ENCODE measurements around the gene INS.

INS gene

GRCh38 chr11:2164081-2164480, 3.1 kb upstream of the INS start:
- H3K36me3 ChIP-seq (ENCODE audit: control insufficient read depth, insufficient read depth, low read length): no peaks in the 10 kb centered on the region
- no CpG with 5 or more reads among the region's 22 CpGs for WGBS (ENCODE audit: insufficient coverage, insufficient read length)

GRCh38 chr11:2163428-2163978, 2.5 kb upstream of the INS start:
- DNase-seq (ENCODE audit: low read depth, low spot score): no peak
- WGBS (ENCODE audit: insufficient coverage, insufficient read length): no CpG with 5 or more reads among the region's 12 CpGs
- H3K4me3 ChIP-seq (ENCODE audit: low read length): no peak overlapping the region
- H3K4me1 ChIP-seq (ENCODE audit: control insufficient read depth, insufficient read depth, low read length): 0 out of 2 replicates have a peak, but pooled peaks cover 1% of the 10 kb centered on the region
- no peaks in the 10 kb centered on the region for H3K36me3 ChIP-seq (ENCODE audit: control insufficient read depth, insufficient read depth, low read length)
- no peak overlapping the region for H3K27ac ChIP-seq (ENCODE audit: low read length)
- H3K27me3 ChIP-seq (ENCODE audit: control insufficient read depth, insufficient read depth, low read length): no peaks in the 10 kb centered on the region
- no peaks in the 10 kb centered on the region for H3K9me3 ChIP-seq (ENCODE audit: control insufficient read depth, insufficient read depth, low read length)

More at GRCh38 chr11:2164081-2164480, 3.1 kb upstream of the INS start:
- Histone ChIP-seq H3K9me3 (ENCODE audit: control insufficient read depth, insufficient read depth, low read length) (no peaks in the 10 kb centered on the region), H3K27me3 (ENCODE audit: control insufficient read depth, insufficient read depth, low read length) (no peaks in the 10 kb centered on the region), H3K4me3 (ENCODE audit: low read length) (no peak overlapping the region), H3K4me1 (ENCODE audit: control insufficient read depth, insufficient read depth, low read length) (0 out of 2 replicates have a peak, but pooled peaks cover 1% of the 10 kb centered on the region), H3K27ac (ENCODE audit: low read length) (no peak overlapping the region)
- DNase-seq (ENCODE audit: low read depth, low spot score): no peak

DNA sequence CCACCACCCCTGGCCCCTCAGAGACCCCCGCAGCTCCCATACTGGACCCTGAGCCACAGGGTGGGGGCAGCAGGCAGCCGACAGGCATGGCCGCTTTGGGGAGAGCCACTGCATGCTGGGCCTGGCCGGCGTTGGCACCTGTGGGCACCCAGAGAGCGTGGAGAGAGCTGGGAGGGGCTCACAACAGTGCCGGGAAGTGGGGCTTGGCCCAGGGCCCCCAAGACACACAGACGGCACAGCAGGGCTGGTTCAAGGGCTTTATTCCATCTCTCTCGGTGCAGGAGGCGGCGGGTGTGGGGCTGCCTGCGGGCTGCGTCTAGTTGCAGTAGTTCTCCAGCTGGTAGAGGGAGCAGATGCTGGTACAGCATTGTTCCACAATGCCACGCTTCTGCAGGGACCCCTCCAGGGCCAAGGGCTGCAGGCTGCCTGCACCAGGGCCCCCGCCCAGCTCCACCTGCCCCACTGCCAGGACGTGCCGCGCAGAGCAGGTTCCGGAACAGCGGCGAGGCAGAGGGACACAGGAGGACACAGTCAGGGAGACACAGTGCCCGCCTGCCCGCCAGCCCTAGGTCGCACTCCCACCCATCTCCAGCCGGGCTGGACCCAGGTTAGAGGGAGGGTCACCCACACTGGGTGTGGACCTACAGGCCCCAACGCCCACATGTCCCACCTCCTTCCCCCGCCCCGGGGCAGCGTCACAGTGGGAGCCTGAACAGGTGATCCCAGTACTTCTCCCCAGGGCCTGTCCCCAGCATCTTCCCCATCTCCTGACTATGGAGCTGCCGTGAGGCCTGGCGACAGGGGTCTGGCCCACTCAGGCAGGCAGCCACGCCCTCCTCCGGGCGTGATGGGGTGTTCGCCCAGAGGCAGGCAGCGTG, 1.2 kb downstream of the INS start:
- Histone ChIP-seq H3K27me3 (ENCODE audit: control insufficient read depth, insufficient read depth, low read length) (no peaks in the 10 kb centered on the region), H3K9me3 (ENCODE audit: control insufficient read depth, insufficient read depth, low read length) (no peaks in the 10 kb centered on the region), H3K4me3 (ENCODE audit: low read length) (no peak overlapping the region), H3K36me3 (ENCODE audit: control insufficient read depth, insufficient read depth, low read length) (no peaks in the 10 kb centered on the region), H3K4me1 (ENCODE audit: control insufficient read depth, insufficient read depth, low read length) (no peaks in the 10 kb centered on the region), H3K27ac (ENCODE audit: low read length) (no peak overlapping the region)
- DNase-seq (ENCODE audit: low read depth, low spot score): no peak
- WGBS (ENCODE audit: insufficient coverage, insufficient read length): no CpG with 5 or more reads among the region's 36 CpGs

DNA sequence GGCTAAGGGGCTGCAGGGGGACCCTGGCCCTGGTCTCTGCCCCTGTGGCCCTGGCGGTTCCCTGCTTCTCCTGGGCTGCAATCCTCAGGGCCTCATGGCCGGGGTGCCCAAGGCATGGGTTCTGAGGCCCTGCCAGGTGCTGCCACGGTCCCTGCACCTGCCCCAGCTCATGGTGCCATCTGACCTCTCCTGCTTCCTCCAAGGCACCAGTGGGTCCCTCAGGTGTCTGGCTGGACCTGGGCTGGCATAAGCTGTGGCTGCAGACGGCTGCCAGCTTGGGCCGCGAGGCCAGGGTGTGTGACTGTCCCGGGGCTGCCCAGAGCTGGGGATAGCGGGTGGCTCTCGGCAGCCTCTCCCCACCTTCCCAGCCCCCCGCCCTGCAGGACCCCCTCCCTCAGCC, 2.0 kb downstream of the INS start:
- DNase-seq (ENCODE audit: low read depth, low spot score): no peak
- H3K4me1 ChIP-seq (ENCODE audit: control insufficient read depth, insufficient read depth, low read length): no peaks in the 10 kb centered on the region
- H3K27me3 ChIP-seq (ENCODE audit: control insufficient read depth, insufficient read depth, low read length): no peaks in the 10 kb centered on the region
- H3K36me3 ChIP-seq (ENCODE audit: control insufficient read depth, insufficient read depth, low read length): no peaks in the 10 kb centered on the region
- H3K4me3 ChIP-seq (ENCODE audit: low read length): no peak overlapping the region
- H3K27ac ChIP-seq (ENCODE audit: low read length): no peak overlapping the region
- whole genome bisulfite sequencing (ENCODE audit: insufficient coverage, insufficient read length): no CpG with 5 or more reads among the region's 10 CpGs
- no peaks in the 10 kb centered on the region for H3K9me3 ChIP-seq (ENCODE audit: control insufficient read depth, insufficient read depth, low read length)

DNA sequence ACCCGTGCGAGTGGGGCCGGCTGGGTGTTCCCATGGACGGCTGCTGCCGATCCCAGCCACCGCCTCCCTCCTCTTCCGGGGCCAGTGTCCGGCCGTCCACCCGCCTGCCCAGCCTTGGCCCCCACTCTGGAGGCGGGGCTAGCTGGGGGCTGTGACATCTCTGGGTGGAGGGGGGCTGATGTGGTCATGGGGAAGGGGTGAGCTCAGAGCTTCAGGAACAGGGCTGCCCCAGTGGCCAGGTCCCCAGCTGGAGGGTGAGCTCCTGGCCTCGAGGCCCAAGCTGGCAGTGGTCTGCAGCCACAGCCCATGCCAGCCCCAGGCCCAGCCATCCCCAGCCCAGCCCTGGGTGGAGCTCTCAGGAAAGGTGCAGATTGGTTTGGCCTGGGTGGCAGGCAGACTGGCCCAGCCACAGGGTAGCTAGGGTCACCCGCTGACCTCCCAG, 2.7 kb downstream of the INS start:
- H3K4me3 ChIP-seq (ENCODE audit: low read length): no peak overlapping the region
- H3K27ac ChIP-seq (ENCODE audit: low read length): no peak overlapping the region
- no peak for DNase-seq (ENCODE audit: low read depth, low spot score)
- H3K9me3 ChIP-seq (ENCODE audit: control insufficient read depth, insufficient read depth, low read length): no peaks in the 10 kb centered on the region
- no CpG with 5 or more reads among the region's 13 CpGs for WGBS (ENCODE audit: insufficient coverage, insufficient read length)
- no peaks in the 10 kb centered on the region for H3K4me1 ChIP-seq (ENCODE audit: control insufficient read depth, insufficient read depth, low read length)
- H3K36me3 ChIP-seq (ENCODE audit: control insufficient read depth, insufficient read depth, low read length): no peaks in the 10 kb centered on the region
- H3K27me3 ChIP-seq (ENCODE audit: control insufficient read depth, insufficient read depth, low read length): no peaks in the 10 kb centered on the region

DNA sequence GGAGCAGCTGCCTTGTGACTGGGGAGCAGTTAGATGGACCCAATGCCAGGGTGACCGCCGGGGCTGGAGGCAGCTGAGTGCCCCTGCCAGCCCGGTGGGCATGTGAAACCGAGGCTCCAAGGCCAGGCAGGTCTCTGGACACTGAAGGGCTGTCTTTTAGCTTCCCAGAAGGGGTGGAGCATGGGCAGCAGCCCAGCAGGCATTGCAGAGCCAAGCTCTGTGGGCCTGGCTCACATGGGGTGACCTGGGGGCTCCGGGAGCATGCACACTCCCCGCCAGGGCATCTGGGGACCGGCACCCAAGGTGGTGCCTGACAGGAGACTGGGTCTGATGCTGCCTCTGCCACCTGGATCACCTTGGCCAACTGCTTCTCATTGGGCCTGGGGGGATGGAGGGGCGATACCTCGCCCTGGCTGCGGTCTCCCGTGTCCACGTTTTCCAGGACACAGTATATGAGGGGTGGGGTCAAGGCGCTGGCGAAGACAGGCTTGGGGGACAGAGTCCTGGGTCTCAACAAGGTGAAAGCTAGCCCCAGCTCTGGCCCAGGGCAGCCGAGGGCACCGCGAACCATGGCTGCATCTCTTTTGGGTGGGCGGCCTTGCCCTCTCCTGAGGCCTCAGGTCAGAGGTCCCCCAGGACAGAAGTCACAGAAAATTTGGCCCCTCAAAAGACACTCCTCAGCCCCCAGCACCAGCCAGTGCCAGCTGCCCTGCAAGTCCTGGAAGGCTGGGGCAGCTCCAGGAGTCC, 3.5 kb downstream of the INS start:
- WGBS (ENCODE audit: insufficient coverage, insufficient read length): no CpG with 5 or more reads among the region's 18 CpGs
- Histone ChIP-seq H3K9me3 (ENCODE audit: control insufficient read depth, insufficient read depth, low read length) (no peaks in the 10 kb centered on the region), H3K27ac (ENCODE audit: low read length) (no peak overlapping the region), H3K4me3 (ENCODE audit: low read length) (no peak overlapping the region), H3K27me3 (ENCODE audit: control insufficient read depth, insufficient read depth, low read length) (no peaks in the 10 kb centered on the region), H3K36me3 (ENCODE audit: control insufficient read depth, insufficient read depth, low read length) (no peaks in the 10 kb centered on the region), H3K4me1 (ENCODE audit: control insufficient read depth, insufficient read depth, low read length) (no peaks in the 10 kb centered on the region)
- no peak for DNase-seq (ENCODE audit: low read depth, low spot score)

- no CpG with 5 or more reads among the region's 19 CpGs for WGBS (ENCODE audit: insufficient coverage, insufficient read length)
- Histone ChIP-seq H3K4me1 (ENCODE audit: control insufficient read depth, insufficient read depth, low read length) (no peaks in the 10 kb centered on the region), H3K36me3 (ENCODE audit: control insufficient read depth, insufficient read depth, low read length) (no peaks in the 10 kb centered on the region), H3K27ac (ENCODE audit: low read length) (no peak overlapping the region), H3K27me3 (ENCODE audit: control insufficient read depth, insufficient read depth, low read length) (no peaks in the 10 kb centered on the region), H3K4me3 (ENCODE audit: low read length) (no peak overlapping the region), H3K9me3 (ENCODE audit: control insufficient read depth, insufficient read depth, low read length) (no peaks in the 10 kb centered on the region)
- DNase-seq (ENCODE audit: low read depth, low spot score): no peak
Observed at GRCh38 chr11:2156416-2157182, 4.4 kb downstream of the INS start.

DNA sequence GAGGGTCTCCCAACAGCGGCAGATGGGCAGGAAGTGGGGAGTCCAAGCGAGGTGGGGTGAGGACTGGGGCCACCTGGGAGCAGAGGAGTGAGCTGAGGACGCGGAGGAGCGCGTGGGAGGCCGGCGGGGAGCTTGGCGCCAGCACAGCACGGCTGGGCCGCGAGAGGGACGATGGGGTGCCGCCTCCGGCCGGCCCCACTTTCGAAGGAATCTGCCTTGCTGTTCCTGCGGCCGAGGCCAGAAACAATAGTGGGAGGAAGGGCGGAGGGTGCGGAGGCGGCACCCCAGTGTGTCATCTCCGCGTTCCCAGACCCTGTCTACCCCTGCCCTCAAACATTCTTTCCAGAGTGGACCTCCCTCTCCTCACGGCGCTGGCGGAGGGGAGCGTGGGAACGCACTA, 5.5 kb downstream of the INS start:
- Histone ChIP-seq H3K27me3 (ENCODE audit: control insufficient read depth, insufficient read depth, low read length) (no peaks in the 10 kb centered on the region), H3K27ac (ENCODE audit: low read length) (no peak overlapping the region), H3K9me3 (ENCODE audit: control insufficient read depth, insufficient read depth, low read length) (no peaks in the 10 kb centered on the region), H3K4me3 (ENCODE audit: low read length) (no peak overlapping the region), H3K4me1 (ENCODE audit: control insufficient read depth, insufficient read depth, low read length) (no peaks in the 10 kb centered on the region), H3K36me3 (ENCODE audit: control insufficient read depth, insufficient read depth, low read length) (no peaks in the 10 kb centered on the region)
- no peak for DNase-seq (ENCODE audit: low read depth, low spot score)
- WGBS (ENCODE audit: insufficient coverage, insufficient read length): no CpG with 5 or more reads among the region's 29 CpGs

DNA sequence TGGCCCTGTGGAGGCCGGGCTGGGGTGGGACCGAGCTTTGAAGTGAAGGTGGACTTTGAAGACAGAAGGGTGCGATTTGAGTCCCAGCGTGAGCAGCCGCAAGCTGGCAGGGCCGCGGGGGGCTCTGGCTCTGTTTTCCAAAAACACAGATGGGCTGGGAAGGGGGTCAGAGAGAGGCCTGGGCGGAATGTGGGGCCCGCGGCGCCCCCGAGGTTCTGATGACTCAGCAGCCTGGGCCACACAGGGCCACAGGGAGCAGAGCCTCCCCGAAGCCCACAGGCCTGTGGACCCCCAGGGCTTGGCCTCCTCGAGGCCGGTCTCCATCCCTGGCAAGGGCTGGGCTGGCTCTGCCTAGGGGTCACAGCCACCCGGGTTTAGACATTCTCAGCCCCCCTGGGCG, 6.1 kb downstream of the INS start:
- H3K27me3 ChIP-seq (ENCODE audit: control insufficient read depth, insufficient read depth, low read length): no peaks in the 10 kb centered on the region
- WGBS (ENCODE audit: insufficient coverage, insufficient read length): no CpG with 5 or more reads among the region's 17 CpGs
- H3K36me3 ChIP-seq (ENCODE audit: control insufficient read depth, insufficient read depth, low read length): no peaks in the 10 kb centered on the region
- no peaks in the 10 kb centered on the region for H3K9me3 ChIP-seq (ENCODE audit: control insufficient read depth, insufficient read depth, low read length)
- no peaks in the 10 kb centered on the region for H3K4me1 ChIP-seq (ENCODE audit: control insufficient read depth, insufficient read depth, low read length)
- H3K4me3 ChIP-seq (ENCODE audit: low read length): no peak overlapping the region
- H3K27ac ChIP-seq (ENCODE audit: low read length): no peak overlapping the region
- no peak for DNase-seq (ENCODE audit: low read depth, low spot score)

- H3K27ac ChIP-seq (ENCODE audit: low read length): no peak overlapping the region
- H3K4me3 ChIP-seq (ENCODE audit: low read length): no peak overlapping the region
- no peaks in the 10 kb centered on the region for H3K36me3 ChIP-seq (ENCODE audit: control insufficient read depth, insufficient read depth, low read length)
- no peaks in the 10 kb centered on the region for H3K9me3 ChIP-seq (ENCODE audit: control insufficient read depth, insufficient read depth, low read length)
- DNase-seq (ENCODE audit: low read depth, low spot score): no peak
- H3K27me3 ChIP-seq (ENCODE audit: control insufficient read depth, insufficient read depth, low read length): peaks cover 3% of the 10 kb centered on the region; the same call in 1 of the 2 replicates
- no peaks in the 10 kb centered on the region for H3K4me1 ChIP-seq (ENCODE audit: control insufficient read depth, insufficient read depth, low read length)
- no CpG with 5 or more reads among the region's 7 CpGs for WGBS (ENCODE audit: insufficient coverage, insufficient read length)
Observed at GRCh38 chr11:2154195-2154585, 6.8 kb downstream of the INS start.

Measured in iPS DF 6.9 (cell line).